ENCODE data around the gene SCEL.

SCEL gene

GRCh38 chr13:77687799-77688198 is 152.3 kb downstream of the SCEL start:
- no peak overlapping the region for H3K27ac ChIP-seq (ENCODE audit: insufficient read depth in 1 of 2, low read depth in 1 of 2, low read length in 2 of 2, poor library complexity in 1 of 2, severe bottlenecking in 2 of 2)
- H3K36me3 ChIP-seq (ENCODE audit: control insufficient read depth in 4 of 4, insufficient read depth in 4 of 4, low read length in 3 of 4) = no peaks in the 10 kb centered on the region
- WGBS (ENCODE audit: insufficient coverage) = no CpG with 5 or more reads among the region's 2 CpGs
- H3K9me3 ChIP-seq (ENCODE audit: control extremely low read depth in 1 of 5, control insufficient read depth in 4 of 5, insufficient read depth in 2 of 5, low read depth in 1 of 5, low read length in 4 of 5) = peaks cover 0 to 4% (median 0%) of the 10 kb centered on the region in 5 experiments
- ChIA-PET CTCF (interaction anchor here (1.0 to 1.1 kb wide), 2 partner anchors 8 to 95 kb away, joined by 3 to 6 read pairs; no protein-coding TSS in a partner anchor), POLR2A (no interaction called here)
- no peaks in the 10 kb centered on the region for H3K4me1 ChIP-seq (ENCODE audit: control extremely low read depth in 1 of 4, control insufficient read depth in 4 of 4, insufficient read depth in 4 of 4, low read length in 3 of 4)
- no peak overlapping the region for H3K4me3 ChIP-seq (ENCODE audit: control insufficient read depth in 1 of 7, extremely low read depth in 1 of 7, insufficient read depth in 4 of 7, low read depth in 2 of 7, low read length in 6 of 7)
- no peaks in the 10 kb centered on the region for H3K27me3 ChIP-seq (replicated peaks in 2 of 5; ENCODE audit: control insufficient read depth in 4 of 5, insufficient read depth in 5 of 5, low read length in 4 of 5)
- no peak for DNase-seq

DNA sequence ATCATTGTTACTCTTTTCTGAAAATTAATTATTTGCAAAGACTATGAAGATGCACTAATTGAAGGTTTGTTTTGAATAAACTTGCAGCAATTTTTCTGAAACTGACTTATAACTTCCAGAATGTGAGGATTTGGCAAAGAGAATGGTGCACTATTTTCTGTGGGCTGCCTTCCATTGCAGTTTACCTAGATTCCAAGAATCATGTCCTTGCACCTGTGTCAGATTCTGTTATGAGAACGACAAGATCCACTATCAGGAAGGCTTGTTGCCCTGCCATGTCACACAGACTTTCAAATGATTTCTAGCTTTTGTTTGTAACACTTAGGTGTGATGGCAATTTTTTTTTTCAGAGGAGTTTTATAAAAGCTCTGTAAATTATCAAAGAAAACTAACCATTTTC is 156.4 kb downstream of the SCEL start:
- no CpG with 5 or more reads among the region's 1 CpG for WGBS (ENCODE audit: insufficient coverage)
- Histone ChIP-seq H3K4me1 (ENCODE audit: control extremely low read depth in 1 of 4, control insufficient read depth in 4 of 4, insufficient read depth in 4 of 4, low read length in 3 of 4) (peaks cover 4 to 12% (median 8%) of the 10 kb centered on the region in 4 experiments), H3K27ac (ENCODE audit: insufficient read depth in 1 of 2, low read depth in 1 of 2, low read length in 2 of 2, poor library complexity in 1 of 2, severe bottlenecking in 2 of 2) (no peak overlapping the region), H3K9me3 (ENCODE audit: control extremely low read depth in 1 of 5, control insufficient read depth in 4 of 5, insufficient read depth in 2 of 5, low read depth in 1 of 5, low read length in 4 of 5) (no peaks in the 10 kb centered on the region), H3K4me3 (ENCODE audit: control insufficient read depth in 1 of 7, extremely low read depth in 1 of 7, insufficient read depth in 4 of 7, low read depth in 2 of 7, low read length in 6 of 7) (no peak overlapping the region), H3K36me3 (ENCODE audit: control insufficient read depth in 4 of 4, insufficient read depth in 4 of 4, low read length in 3 of 4) (no peaks in the 10 kb centered on the region), H3K27me3 (replicated peaks in 2 of 5; ENCODE audit: control insufficient read depth in 4 of 5, insufficient read depth in 5 of 5, low read length in 4 of 5) (no peaks in the 10 kb centered on the region)
- POLR2A ChIA-PET = no interaction called here
- no peak for DNase-seq
- CTCF ChIA-PET = no interaction called here

- no peak for DNase-seq
- Histone ChIP-seq H3K36me3 (ENCODE audit: control insufficient read depth in 4 of 4, insufficient read depth in 4 of 4, low read length in 3 of 4) (no peaks in the 10 kb centered on the region), H3K4me3 (ENCODE audit: control insufficient read depth in 1 of 7, extremely low read depth in 1 of 7, insufficient read depth in 4 of 7, low read depth in 2 of 7, low read length in 6 of 7) (no peak overlapping the region), H3K9me3 (ENCODE audit: control extremely low read depth in 1 of 5, control insufficient read depth in 4 of 5, insufficient read depth in 2 of 5, low read depth in 1 of 5, low read length in 4 of 5) (no peaks in the 10 kb centered on the region), H3K4me1 (ENCODE audit: control extremely low read depth in 1 of 4, control insufficient read depth in 4 of 4, insufficient read depth in 4 of 4, low read length in 3 of 4) (peaks cover 8 to 15% (median 11%) of the 10 kb centered on the region in 4 experiments), H3K27ac (ENCODE audit: insufficient read depth in 1 of 2, low read depth in 1 of 2, low read length in 2 of 2, poor library complexity in 1 of 2, severe bottlenecking in 2 of 2) (no peak overlapping the region), H3K27me3 (replicated peaks in 2 of 5; ENCODE audit: control insufficient read depth in 4 of 5, insufficient read depth in 5 of 5, low read length in 4 of 5) (no peaks in the 10 kb centered on the region)
- WGBS (ENCODE audit: insufficient coverage) = no CpG with 5 or more reads among the region's 2 CpGs
- CTCF ChIA-PET = no interaction called here
- POLR2A ChIA-PET = no interaction called here
Observed at GRCh38 chr13:77692746-77693448, 157.4 kb downstream of the SCEL start.

DNA sequence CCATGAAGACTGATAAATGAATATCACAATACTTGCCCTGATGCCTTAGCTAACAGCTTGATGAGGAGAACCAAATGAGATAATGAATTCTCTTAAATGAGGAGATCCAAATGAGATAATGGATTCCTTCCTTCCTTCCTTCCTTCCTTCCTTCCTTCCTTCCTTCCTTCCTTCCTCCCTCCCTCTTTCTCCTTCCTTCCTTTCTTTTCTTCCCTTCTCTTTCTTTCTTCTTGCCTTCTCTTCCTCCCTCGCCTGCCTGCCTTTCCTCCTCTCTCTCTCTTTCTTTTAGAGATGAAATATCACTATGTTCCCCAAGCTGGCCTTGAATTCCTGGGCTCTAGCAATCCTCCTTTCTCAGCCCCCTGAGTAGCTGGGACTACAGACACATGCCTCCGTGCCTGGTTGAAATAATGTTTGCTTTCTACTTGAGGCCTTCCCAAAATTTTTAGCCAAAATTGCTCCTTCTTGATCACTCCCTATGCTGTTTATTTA is 158.0 kb downstream of the SCEL start:
- H3K4me1 ChIP-seq (ENCODE audit: control extremely low read depth in 1 of 4, control insufficient read depth in 4 of 4, insufficient read depth in 4 of 4, low read length in 3 of 4) = peaks cover 8 to 15% (median 11%) of the 10 kb centered on the region in 4 experiments
- ChIA-PET CTCF (no interaction called here), POLR2A (no interaction called here)
- no peaks in the 10 kb centered on the region for H3K9me3 ChIP-seq (ENCODE audit: control extremely low read depth in 1 of 5, control insufficient read depth in 4 of 5, insufficient read depth in 2 of 5, low read depth in 1 of 5, low read length in 4 of 5)
- no peaks in the 10 kb centered on the region for H3K36me3 ChIP-seq (ENCODE audit: control insufficient read depth in 4 of 4, insufficient read depth in 4 of 4, low read length in 3 of 4)
- H3K27ac ChIP-seq (ENCODE audit: insufficient read depth in 1 of 2, low read depth in 1 of 2, low read length in 2 of 2, poor library complexity in 1 of 2, severe bottlenecking in 2 of 2) = no peak overlapping the region
- no peak overlapping the region for H3K4me3 ChIP-seq (ENCODE audit: control insufficient read depth in 1 of 7, extremely low read depth in 1 of 7, insufficient read depth in 4 of 7, low read depth in 2 of 7, low read length in 6 of 7)
- 100% methylated on average over 2 of the region's 2 CpGs for WGBS (ENCODE audit: insufficient coverage)
- no peaks in the 10 kb centered on the region for H3K27me3 ChIP-seq (replicated peaks in 2 of 5; ENCODE audit: control insufficient read depth in 4 of 5, insufficient read depth in 5 of 5, low read length in 4 of 5)
- no peak for DNase-seq
